OCI-LY3 (cell line): ENCODE data around the gene AGBL4.

Experiments
- H2AFZ ChIP-seq: fragments of 200-600, 300-600 bp; shearing (Covaris generic); 2 replicates; pipeline ENCODE4 v1.6.0; 2014; ENCODE audit warnings: antibody characterized with exemption, low read depth, low read length
- H3K27ac ChIP-seq: fragments of 200-600, 300-600 bp; sonication (generic); 2 replicates; pipeline ENCODE4 v1.5.1; 2014; ENCODE audit warnings: mild to moderate bottlenecking, low read length, moderate library complexity, mixed read lengths
- H3K27me3 ChIP-seq: fragments of 200-600, 300-600 bp; sonication (generic); 2 replicates; pipeline ENCODE4 v1.6.1; 2014; ENCODE audit warnings: low read depth, low read length, mixed read lengths
- H3K36me3 ChIP-seq: fragments of 200-600, 300-600 bp; sonication (generic); replicated peaks from 2 replicates; pipeline ENCODE3; 2014; ENCODE audit warnings: low read depth, low read length, mixed read lengths
- H3K4me1 ChIP-seq: fragments of 300-600, 200-600 bp; sonication (generic); 2 replicates; pipeline ENCODE4 v1.6.1; 2014; ENCODE audit warnings: low read length, mixed read lengths
- H3K4me2 ChIP-seq: fragments of 200-600, 300-600 bp; sonication (generic); 2 replicates; pipeline ENCODE4 v1.6.1; 2014; ENCODE audit warnings: low read length, mixed read lengths
- H3K4me3 ChIP-seq: fragments of 300-600, 200-600 bp; sonication (generic); 2 replicates; pipeline ENCODE4 v1.5.1; 2014; ENCODE audit warnings: antibody characterized with exemption, mild to moderate bottlenecking, low read length, moderate library complexity
- H3K79me2 ChIP-seq: fragments of 300-600, 200-600 bp; shearing (Covaris generic); 2 replicates; pipeline ENCODE4 v1.6.1; 2014; ENCODE audit warnings: mild to moderate bottlenecking, low read length, mixed read lengths
- H3K9ac ChIP-seq: fragments of 300-600, 200-600 bp; shearing (Covaris generic); 2 replicates; pipeline ENCODE4 v1.6.0; 2014; ENCODE audit warnings: mild to moderate bottlenecking, low read length, moderate library complexity
- H3K9me3 ChIP-seq: fragments of 200-600, 300-600 bp; shearing (Covaris generic); 2 replicates; pipeline ENCODE4 v1.6.1; 2014; ENCODE audit warnings: low read length, mixed read lengths; ENCODE audit not compliant: insufficient read depth
- H4K20me1 ChIP-seq: fragments of 200-600, 300-600 bp; sonication (generic); 2 replicates; pipeline ENCODE4 v1.6.1; 2016; ENCODE audit warnings: low read length, mixed read lengths; ENCODE audit not compliant: insufficient read depth
- CTCF ChIP-seq: fragments of 200-600, 300-600 bp; sonication (generic); IDR thresholded peaks from 2 replicates; pipeline ENCODE4 v1.5.1; 2014; ENCODE audit warnings: antibody characterized with exemption, low read length, low read depth
- EZH2phosphoT487 ChIP-seq: fragments of 200-600 bp; shearing (Covaris generic); IDR thresholded peaks from 2 replicates; pipeline ENCODE4 v1.6.1; 2018; ENCODE audit warnings: antibody characterized with exemption, mixed run types, low read depth

Gene AGBL4

DNA sequence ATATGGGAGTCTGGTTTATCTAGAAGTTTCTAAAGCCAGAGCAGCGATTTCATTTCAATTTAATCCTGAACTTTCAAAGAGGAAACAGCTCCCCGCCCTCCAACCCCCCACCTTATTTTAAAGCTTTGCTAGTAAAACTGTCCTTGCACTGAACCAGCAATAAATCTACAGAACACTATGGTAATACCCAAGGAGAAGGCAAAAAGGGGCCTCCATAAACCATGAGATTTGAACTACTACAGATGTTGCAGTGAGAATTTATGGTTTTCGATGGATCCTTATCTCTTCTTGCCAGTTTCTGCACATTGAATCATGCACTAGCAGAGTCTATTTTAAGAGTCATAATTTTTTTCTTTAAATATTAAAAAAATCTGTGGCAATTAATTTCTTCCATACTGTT is 1182.3 kb downstream of the AGBL4 start:
- Histone ChIP-seq H3K27me3 (no peaks in the 10 kb centered on the region), H3K4me1 (no peaks in the 10 kb centered on the region), H3K4me2 (no peak overlapping the region), H3K36me3 (no peaks in the 10 kb centered on the region), H3K9ac (no peak overlapping the region), H3K9me3 (no peaks in the 10 kb centered on the region), H4K20me1 (no peaks in the 10 kb centered on the region), H3K27ac (no peak overlapping the region), H3K4me3 (no peak overlapping the region), H3K79me2 (no peaks in the 10 kb centered on the region), H2AFZ (no peak overlapping the region)
- no peak for TF ChIP-seq EZH2phosphoT487
- no peak for TF ChIP-seq CTCF

- Histone ChIP-seq H3K27me3 (0 out of 2 replicates have a peak, but pooled peaks cover 4% of the 10 kb centered on the region), H3K9me3 (no peaks in the 10 kb centered on the region), H3K27ac (no peak overlapping the region), H4K20me1 (no peaks in the 10 kb centered on the region), H3K4me1 (peaks cover 11% of the 10 kb centered on the region), H2AFZ (no peak overlapping the region), H3K4me3 (no peak overlapping the region), H3K36me3 (no peaks in the 10 kb centered on the region), H3K79me2 (no peaks in the 10 kb centered on the region), H3K9ac (no peak overlapping the region), H3K4me2 (no peak overlapping the region)
- TF ChIP-seq EZH2phosphoT487 (no peak), CTCF (no peak)
These were observed 1192.4 kb downstream of the AGBL4 start for GRCh38 chr1:48831120-48831978.

DNA sequence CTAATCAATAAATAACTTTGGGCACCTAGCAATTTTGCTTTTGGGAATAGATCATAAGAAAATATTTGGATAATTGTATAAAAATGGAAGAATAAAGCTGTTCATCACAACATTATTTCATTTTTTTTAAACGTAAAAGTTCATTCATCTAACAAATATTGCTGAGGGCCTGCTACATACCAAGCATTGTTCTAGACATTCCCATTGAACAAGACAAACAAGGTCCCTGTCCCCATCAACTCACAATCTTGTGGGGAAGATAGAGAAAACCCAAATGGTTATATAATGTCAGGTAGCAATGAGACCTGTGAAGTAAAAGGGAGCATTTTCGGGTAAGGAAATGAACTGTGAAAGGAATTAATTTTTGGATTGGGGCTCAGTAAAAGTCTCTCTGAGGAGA is 1193.0 kb downstream of the AGBL4 start:
- H3K4me1 ChIP-seq, result peaks cover 11% of the 10 kb centered on the region

More for the DNA sequence above, 1193.0 kb downstream of the AGBL4 start:
- Histone ChIP-seq H3K79me2 (no peaks in the 10 kb centered on the region), H2AFZ (no peak overlapping the region), H3K9ac (no peak overlapping the region), H3K27me3 (0 out of 2 replicates have a peak, but pooled peaks cover 4% of the 10 kb centered on the region), H3K4me3 (no peak overlapping the region), H3K36me3 (no peaks in the 10 kb centered on the region), H3K4me2 (no peak overlapping the region), H4K20me1 (no peaks in the 10 kb centered on the region), H3K27ac (no peak overlapping the region), H3K9me3 (no peaks in the 10 kb centered on the region)
- TF ChIP-seq EZH2phosphoT487 (no peak), CTCF (no peak)
